ENCODE data around the gene COMMD4.

The COMMD4 gene

DNA sequence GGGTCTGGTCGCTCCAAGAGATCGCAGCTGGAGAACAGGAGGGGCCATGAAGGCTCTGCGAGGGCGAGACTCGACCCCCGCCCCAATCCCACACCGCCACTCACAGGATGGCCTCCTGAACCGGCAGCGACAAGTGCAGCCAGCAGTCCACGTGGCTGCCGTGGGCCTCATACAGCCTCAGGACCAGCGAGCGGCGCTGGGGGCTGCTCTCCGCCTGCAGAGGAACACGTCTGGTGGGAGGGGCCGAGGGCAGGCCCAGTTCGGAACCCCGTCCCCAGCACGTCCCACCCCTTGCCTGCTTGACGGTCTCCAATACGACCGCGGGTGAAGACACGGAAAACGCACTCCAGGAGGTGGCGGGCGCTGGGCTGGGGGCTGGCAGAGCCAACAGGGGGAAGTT is 20.1 kb downstream of the COMMD4 start:
- Histone ChIP-seq H4K20me1 (ENCODE audit: low read depth, low read length) (no peaks in the 10 kb centered on the region), H2AFZ (ENCODE audit: low read depth, low read length, severe bottlenecking) (no peak overlapping the region), H3K9me2 (replicated peaks; ENCODE audit: insufficient read depth, low read length) (no peaks in the 10 kb centered on the region), H3K36me3 (ENCODE audit: low read length) (no peaks in the 10 kb centered on the region), H3K9me3 (ENCODE audit: insufficient read depth, low read length) (no peaks in the 10 kb centered on the region), H3F3A (ENCODE audit: insufficient read depth) (no peaks in the 10 kb centered on the region), H3K4me3 (ENCODE audit: insufficient read depth, low read length, poor library complexity, severe bottlenecking) (no peak overlapping the region), H3K27me3 (ENCODE audit: low read length) (no peaks in the 10 kb centered on the region), H3K4me2 (ENCODE audit: low read depth, low read length, poor library complexity, severe bottlenecking) (no peak overlapping the region), H3K27ac (ENCODE audit: low read depth, low read length) (no peak overlapping the region), H3K9ac (ENCODE audit: low read length) (no peak overlapping the region), H3K79me2 (ENCODE audit: insufficient read depth, low read length) (no peaks in the 10 kb centered on the region)
- TF ChIP-seq EZH2phosphoT487 (conservative IDR thresholded peaks at IDR 0.05; ENCODE audit: low read length), result no peak
- TF ChIP-seq, protein P1, sequence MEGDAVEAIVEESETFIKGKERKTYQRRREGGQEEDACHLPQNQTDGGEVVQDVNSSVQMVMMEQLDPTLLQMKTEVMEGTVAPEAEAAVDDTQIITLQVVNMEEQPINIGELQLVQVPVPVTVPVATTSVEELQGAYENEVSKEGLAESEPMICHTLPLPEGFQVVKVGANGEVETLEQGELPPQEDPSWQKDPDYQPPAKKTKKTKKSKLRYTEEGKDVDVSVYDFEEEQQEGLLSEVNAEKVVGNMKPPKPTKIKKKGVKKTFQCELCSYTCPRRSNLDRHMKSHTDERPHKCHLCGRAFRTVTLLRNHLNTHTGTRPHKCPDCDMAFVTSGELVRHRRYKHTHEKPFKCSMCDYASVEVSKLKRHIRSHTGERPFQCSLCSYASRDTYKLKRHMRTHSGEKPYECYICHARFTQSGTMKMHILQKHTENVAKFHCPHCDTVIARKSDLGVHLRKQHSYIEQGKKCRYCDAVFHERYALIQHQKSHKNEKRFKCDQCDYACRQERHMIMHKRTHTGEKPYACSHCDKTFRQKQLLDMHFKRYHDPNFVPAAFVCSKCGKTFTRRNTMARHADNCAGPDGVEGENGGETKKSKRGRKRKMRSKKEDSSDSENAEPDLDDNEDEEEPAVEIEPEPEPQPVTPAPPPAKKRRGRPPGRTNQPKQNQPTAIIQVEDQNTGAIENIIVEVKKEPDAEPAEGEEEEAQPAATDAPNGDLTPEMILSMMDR (IDR thresholded peaks at IDR 0.05; ENCODE audit: insufficient read depth, low read length, poor library complexity, severe bottlenecking), result no peak

DNA sequence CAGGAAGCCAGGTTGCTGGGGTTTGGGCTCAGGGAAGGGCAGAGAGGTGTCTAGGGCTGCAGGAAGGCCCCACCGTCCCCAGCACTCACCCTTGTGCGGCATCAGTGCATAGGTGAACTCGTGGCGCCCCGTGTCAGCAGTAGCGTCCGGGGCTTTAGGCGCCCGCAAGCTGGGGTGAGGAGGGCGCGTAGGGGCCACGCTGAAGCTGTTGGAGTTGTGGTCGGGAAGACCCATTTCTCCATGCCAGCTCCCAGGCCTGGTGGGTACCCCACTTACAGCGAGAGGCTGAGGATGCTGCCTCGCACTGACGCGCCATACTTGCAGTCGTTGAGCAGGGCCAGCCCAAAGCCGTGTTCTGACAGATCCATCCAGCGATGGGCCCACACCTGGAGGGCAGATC is 20.7 kb downstream of the COMMD4 start:
- H3K9ac ChIP-seq (ENCODE audit: low read length), result no peak overlapping the region

DNA sequence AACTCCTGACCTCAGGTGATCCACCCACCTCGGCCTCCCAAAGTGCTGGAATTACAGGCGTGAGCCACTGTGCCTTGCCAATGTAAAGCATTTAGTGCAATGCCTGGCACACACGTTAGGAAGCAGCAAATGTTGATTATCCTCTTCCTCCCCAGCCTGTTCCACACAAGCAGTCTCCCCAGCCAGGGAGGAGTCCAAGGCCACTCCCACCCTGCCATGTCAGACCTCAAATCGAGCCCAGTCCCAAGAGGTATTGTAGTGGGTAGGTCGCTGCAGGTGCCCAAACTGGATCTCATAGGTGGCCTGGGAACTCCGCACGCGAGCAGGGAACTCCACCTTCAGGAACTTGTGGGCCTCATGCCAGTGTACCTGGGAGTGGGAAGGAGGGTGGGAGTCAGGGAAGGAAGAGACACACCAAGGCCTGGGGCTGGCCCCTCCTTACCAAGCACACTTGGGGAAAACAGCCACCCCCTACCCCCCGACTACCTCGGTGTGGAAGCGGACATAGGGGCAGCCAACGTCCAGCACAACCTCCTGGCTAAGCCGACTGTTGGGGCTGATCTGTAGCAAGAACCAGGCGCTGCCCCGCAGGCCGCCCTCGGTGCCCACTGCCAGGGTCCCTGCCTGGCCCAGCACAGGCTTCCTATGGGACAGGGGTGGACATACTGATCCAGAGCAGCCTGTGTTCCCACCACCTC is 22.3 kb downstream of the COMMD4 start:
- H3K4me3 ChIP-seq (ENCODE audit: insufficient read depth, low read length, poor library complexity, severe bottlenecking), result no peak overlapping the region
- no peak overlapping the region for H3K27ac ChIP-seq (ENCODE audit: low read depth, low read length)
- H3F3A ChIP-seq (ENCODE audit: insufficient read depth), result no peaks in the 10 kb centered on the region
- no peak overlapping the region for H2AFZ ChIP-seq (ENCODE audit: low read depth, low read length, severe bottlenecking)
- no peaks in the 10 kb centered on the region for H3K36me3 ChIP-seq (ENCODE audit: low read length)
- H4K20me1 ChIP-seq (ENCODE audit: low read depth, low read length), result no peaks in the 10 kb centered on the region
- H3K9ac ChIP-seq (ENCODE audit: low read length), result no peak overlapping the region
- H3K27me3 ChIP-seq (ENCODE audit: low read length), result no peaks in the 10 kb centered on the region
- TF ChIP-seq, protein P1 (IDR thresholded peaks at IDR 0.05; ENCODE audit: insufficient read depth, low read length, poor library complexity, severe bottlenecking), result no peak
- no peak for TF ChIP-seq EZH2phosphoT487 (conservative IDR thresholded peaks at IDR 0.05; ENCODE audit: low read length)
- H3K79me2 ChIP-seq (ENCODE audit: insufficient read depth, low read length), result no peaks in the 10 kb centered on the region
- H3K4me2 ChIP-seq (ENCODE audit: low read depth, low read length, poor library complexity, severe bottlenecking), result no peak overlapping the region
- H3K9me3 ChIP-seq (ENCODE audit: insufficient read depth, low read length), result no peaks in the 10 kb centered on the region
- no peaks in the 10 kb centered on the region for H3K9me2 ChIP-seq (replicated peaks; ENCODE audit: insufficient read depth, low read length)

More for the DNA sequence above, 20.7 kb downstream of the COMMD4 start:
- H3K4me3 ChIP-seq (ENCODE audit: insufficient read depth, low read length, poor library complexity, severe bottlenecking), result no peak overlapping the region
- no peak overlapping the region for H2AFZ ChIP-seq (ENCODE audit: low read depth, low read length, severe bottlenecking)
- no peaks in the 10 kb centered on the region for H3K9me2 ChIP-seq (replicated peaks; ENCODE audit: insufficient read depth, low read length)
- H3K79me2 ChIP-seq (ENCODE audit: insufficient read depth, low read length), result no peaks in the 10 kb centered on the region
- H4K20me1 ChIP-seq (ENCODE audit: low read depth, low read length), result no peaks in the 10 kb centered on the region
- H3K27ac ChIP-seq (ENCODE audit: low read depth, low read length), result no peak overlapping the region
- no peaks in the 10 kb centered on the region for H3K27me3 ChIP-seq (ENCODE audit: low read length)
- H3K9me3 ChIP-seq (ENCODE audit: insufficient read depth, low read length), result no peaks in the 10 kb centered on the region
- no peaks in the 10 kb centered on the region for H3K36me3 ChIP-seq (ENCODE audit: low read length)
- TF ChIP-seq, protein P1 (IDR thresholded peaks at IDR 0.05; ENCODE audit: insufficient read depth, low read length, poor library complexity, severe bottlenecking), result no peak
- no peak for TF ChIP-seq EZH2phosphoT487 (conservative IDR thresholded peaks at IDR 0.05; ENCODE audit: low read length)
- H3F3A ChIP-seq (ENCODE audit: insufficient read depth), result no peaks in the 10 kb centered on the region
- H3K4me2 ChIP-seq (ENCODE audit: low read depth, low read length, poor library complexity, severe bottlenecking), result no peak overlapping the region
